HFFc6 (cell line): ENCODE results near the gene IL17RE. TPM values are rescaled to one million over a fixed set of nuclear protein-coding genes. Genes with fewer than 3 reads are reported as not detected.
A peak's percentile ranks its signal among the peaks of the same experiment; 100 is the strongest.

ENCODE experiments used
- DNase-seq: peaks from one replicate; pipeline ENCODE4 v3.0.0-alpha.2; 2018
- H3K27ac Mint-ChIP-seq: 2 replicates; pipeline ENCODE4 v1.8.0; 2020; ENCODE audit warnings: mild to moderate bottlenecking, mixed read lengths
- H3K27me3 Mint-ChIP-seq: 2 replicates; pipeline ENCODE4 v1.8.0; 2021; ENCODE audit warnings: mild to moderate bottlenecking, moderate library complexity, mixed read lengths; ENCODE audit not compliant: insufficient read depth
- H3K36me3 Mint-ChIP-seq: 2 replicates; pipeline ENCODE4 v1.8.0; 2021; ENCODE audit warnings: low read depth, mixed read lengths
- H3K4me1 Mint-ChIP-seq: 2 replicates; pipeline ENCODE4 v1.8.0; 2020; ENCODE audit warnings: low read depth, mixed read lengths
- H3K4me3 Mint-ChIP-seq: 2 replicates; pipeline ENCODE4 v1.8.0; 2020; ENCODE audit warnings: mild to moderate bottlenecking, moderate library complexity, mixed read lengths
- H3K9me3 Mint-ChIP-seq: 2 replicates; pipeline ENCODE4 v1.8.0; 2020; ENCODE audit warnings: mild to moderate bottlenecking, mixed read lengths
- total RNA-seq, 6 experiments: library from RNA; stranded (reverse); fragmentation: NEBNext Ultra II Directional; extraction: Animal tissue kit (Norgen Biotek cat#: 25700); gene quantifications; 2 replicates in 1 of 6; 3 replicates in 5 of 6; pipeline ENCODE4 v1.2.3, GENCODE V29; 2021
- TF ChIP-seq, protein P1 (sequence below): fragments of 200-600 bp; sonication (generic); IDR thresholded peaks from 2 replicates; pipeline ENCODE4 v1.5.0; 2021; ENCODE audit warnings: antibody characterized with exemption, mild to moderate bottlenecking

Gene IL17RE
- total RNA-seq, 6 experiments from 2014 or later, result 0.51 to 0.80 (median 0.65) TPM

DNA sequence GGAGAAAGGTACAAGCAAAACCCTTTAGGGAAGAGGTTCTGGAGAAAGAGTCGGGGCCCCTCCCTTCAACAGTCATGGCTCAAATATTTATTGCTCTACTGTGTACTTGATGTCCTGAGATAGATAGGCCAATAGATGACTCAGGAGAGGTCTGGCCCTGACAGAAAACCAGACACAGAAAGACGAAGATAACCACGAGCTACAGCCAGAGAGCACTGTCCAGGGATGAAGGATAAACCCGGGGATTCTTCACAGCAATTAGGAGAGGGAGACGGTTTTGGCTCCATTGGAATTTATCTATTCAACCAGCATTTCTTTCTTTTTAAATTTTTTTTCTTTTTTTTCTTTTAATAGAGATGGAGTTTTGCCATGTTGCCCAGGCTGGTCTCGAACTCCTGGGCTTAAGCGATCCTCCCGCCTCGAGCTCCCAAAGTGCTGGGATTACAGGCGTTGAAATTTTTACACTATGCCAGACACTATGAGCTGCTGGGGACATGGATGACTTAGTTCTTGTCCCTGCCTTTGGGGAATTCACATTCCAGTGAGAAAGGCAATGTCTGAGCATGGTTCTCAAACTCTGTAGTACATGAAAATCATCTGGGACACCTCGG lies 18.0 kb upstream of the IL17RE start:
- H3K27me3 Mint-ChIP-seq, result no peaks in the 10 kb centered on the region
- peak; percentile 91 for DNase-seq

DNA sequence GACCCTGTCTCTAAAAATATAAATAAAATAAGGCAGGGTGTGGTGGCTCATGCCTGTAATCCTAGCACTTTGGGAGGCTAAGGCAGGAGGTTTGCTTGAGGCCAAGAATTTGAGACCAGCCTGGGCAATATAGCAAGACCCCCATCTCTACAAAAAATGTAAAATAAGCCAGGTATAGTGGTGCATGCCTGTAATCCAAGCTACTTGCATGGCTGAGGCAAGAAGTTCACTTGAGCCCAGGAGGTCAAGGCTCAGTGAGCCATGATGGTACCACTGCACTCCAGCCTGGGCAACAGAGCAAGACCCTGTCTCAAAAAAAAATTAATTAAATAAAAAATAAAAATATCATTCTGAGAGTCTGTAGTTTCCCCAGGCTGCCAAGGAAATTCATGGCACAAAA lies 16.3 kb upstream of the IL17RE start:
- Mint-ChIP-seq H3K4me3 (no peak overlapping the region), H3K4me1 (peaks cover 42% of the 10 kb centered on the region), H3K27ac (no peak overlapping the region), H3K9me3 (no peaks in the 10 kb centered on the region), H3K36me3 (peaks cover 5% of the 10 kb centered on the region; the same call in 1 of the 2 replicates), H3K27me3 (no peaks in the 10 kb centered on the region)
- TF ChIP-seq, protein P1, sequence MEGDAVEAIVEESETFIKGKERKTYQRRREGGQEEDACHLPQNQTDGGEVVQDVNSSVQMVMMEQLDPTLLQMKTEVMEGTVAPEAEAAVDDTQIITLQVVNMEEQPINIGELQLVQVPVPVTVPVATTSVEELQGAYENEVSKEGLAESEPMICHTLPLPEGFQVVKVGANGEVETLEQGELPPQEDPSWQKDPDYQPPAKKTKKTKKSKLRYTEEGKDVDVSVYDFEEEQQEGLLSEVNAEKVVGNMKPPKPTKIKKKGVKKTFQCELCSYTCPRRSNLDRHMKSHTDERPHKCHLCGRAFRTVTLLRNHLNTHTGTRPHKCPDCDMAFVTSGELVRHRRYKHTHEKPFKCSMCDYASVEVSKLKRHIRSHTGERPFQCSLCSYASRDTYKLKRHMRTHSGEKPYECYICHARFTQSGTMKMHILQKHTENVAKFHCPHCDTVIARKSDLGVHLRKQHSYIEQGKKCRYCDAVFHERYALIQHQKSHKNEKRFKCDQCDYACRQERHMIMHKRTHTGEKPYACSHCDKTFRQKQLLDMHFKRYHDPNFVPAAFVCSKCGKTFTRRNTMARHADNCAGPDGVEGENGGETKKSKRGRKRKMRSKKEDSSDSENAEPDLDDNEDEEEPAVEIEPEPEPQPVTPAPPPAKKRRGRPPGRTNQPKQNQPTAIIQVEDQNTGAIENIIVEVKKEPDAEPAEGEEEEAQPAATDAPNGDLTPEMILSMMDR, result no peak
- no peak for DNase-seq

More for the DNA sequence above, 18.0 kb upstream of the IL17RE start:
- Mint-ChIP-seq H3K4me1 (peaks cover 36% of the 10 kb centered on the region), H3K4me3 (peak overlapping the region; percentile 75), H3K27ac (peak overlapping the region; percentile 88), H3K9me3 (no peaks in the 10 kb centered on the region), H3K36me3 (no peaks in the 10 kb centered on the region)
- TF ChIP-seq, protein P1, result peak; percentile 30; the same call in 1 of the 2 replicates

DNA sequence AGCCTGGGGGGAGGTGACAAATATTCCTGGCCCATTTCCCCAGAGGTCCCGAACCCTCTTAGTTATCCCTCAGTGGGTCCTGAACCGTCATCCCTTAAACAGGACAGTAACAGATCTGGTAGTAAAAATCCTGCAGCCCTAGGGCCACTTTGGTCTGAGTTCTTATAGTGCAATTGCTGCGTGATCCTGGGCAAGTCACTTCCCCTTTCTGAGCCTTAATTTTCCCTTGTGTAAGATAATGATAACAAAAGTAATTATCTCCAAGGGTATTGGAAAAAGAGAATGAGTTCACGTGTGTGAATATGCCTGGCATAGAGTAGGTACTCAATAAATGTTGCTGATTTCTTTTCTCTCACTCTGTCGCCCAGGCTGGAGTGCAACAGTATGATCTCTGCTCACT lies 15.2 kb upstream of the IL17RE start:
- Mint-ChIP-seq H3K9me3 (no peaks in the 10 kb centered on the region), H3K4me1 (peaks cover 46% of the 10 kb centered on the region), H3K27ac (no peak overlapping the region), H3K36me3 (peaks cover 13% of the 10 kb centered on the region), H3K27me3 (no peaks in the 10 kb centered on the region), H3K4me3 (no peak overlapping the region)
- no peak for DNase-seq
- TF ChIP-seq, protein P1, result no peak

DNA sequence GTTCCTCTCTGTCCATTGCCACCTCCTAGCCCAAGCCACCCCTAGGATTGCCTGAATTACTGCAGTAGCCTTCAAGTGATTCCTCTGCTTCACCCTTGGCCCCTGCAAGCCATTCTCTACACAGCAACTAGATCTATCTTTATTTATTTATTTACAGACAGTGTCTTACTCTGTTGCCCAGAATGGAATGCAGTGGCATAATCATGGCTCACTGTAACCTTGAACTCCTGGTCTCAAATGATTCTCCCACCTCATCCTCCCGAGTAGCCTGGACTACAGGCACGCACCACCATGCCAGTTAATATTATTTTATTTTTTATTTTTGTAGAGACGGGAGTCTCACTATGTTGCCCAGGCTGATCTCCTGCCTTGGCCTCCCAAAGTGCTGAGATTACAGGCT lies 14.1 kb upstream of the IL17RE start:
- Mint-ChIP-seq H3K27ac (no peak overlapping the region), H3K27me3 (no peaks in the 10 kb centered on the region), H3K4me1 (peaks cover 55% of the 10 kb centered on the region), H3K36me3 (peaks cover 23% of the 10 kb centered on the region), H3K4me3 (no peak overlapping the region), H3K9me3 (no peaks in the 10 kb centered on the region)
- TF ChIP-seq, protein P1, result no peak
- DNase-seq, result no peak

DNA sequence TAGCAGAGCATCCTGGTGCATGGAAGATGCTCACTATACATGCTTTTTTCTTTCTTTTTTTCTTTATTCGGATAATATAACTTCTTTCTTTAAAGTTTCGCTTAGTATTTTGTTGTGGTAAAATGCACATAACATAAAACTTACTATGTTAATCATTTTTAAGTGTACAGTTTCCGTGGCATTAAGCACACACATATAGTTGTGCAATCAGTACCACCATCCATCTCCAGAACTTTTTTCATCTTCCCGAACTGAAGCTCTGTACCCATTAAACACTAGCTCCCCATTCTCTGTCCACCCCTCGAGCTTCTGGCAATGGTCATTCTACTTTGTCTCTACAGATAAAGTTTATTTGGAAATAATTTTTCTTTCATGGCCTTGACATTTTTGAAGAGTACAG lies 13.2 kb upstream of the IL17RE start:
- no peak for DNase-seq
- H3K27me3 Mint-ChIP-seq, result no peaks in the 10 kb centered on the region
- TF ChIP-seq, protein P1, result no peak
- peaks cover under 1% of the 10 kb centered on the region; the same call in 1 of the 2 replicates for H3K9me3 Mint-ChIP-seq
- peaks cover 55% of the 10 kb centered on the region for H3K4me1 Mint-ChIP-seq
- H3K27ac Mint-ChIP-seq, result peak overlapping the region; percentile 26; the same call in 1 of the 2 replicates
- peaks cover 32% of the 10 kb centered on the region for H3K36me3 Mint-ChIP-seq
- no peak overlapping the region for H3K4me3 Mint-ChIP-seq
